Hepatocyte (in vitro differentiated cells): ENCODE data around the gene KPNA6. TPM values are rescaled to one million over a fixed set of nuclear protein-coding genes. Genes with fewer than 3 reads are reported as not detected.
A peak's percentile ranks its signal among the peaks of the same experiment; 100 is the strongest.

Experiments used
- DNase-seq: peaks from one replicate; pipeline ENCODE4 v3.0.0-alpha.2; 2016; ENCODE audit warnings: low spot score
- H2AFZ ChIP-seq: fragments of 200-600 bp; sonication (generic); 2 replicates; pipeline ENCODE4 v1.6.0; 2016; ENCODE audit warnings: antibody characterized with exemption, mild to moderate bottlenecking
- H3K27ac ChIP-seq: fragments of 200-600 bp; sonication (generic); 2 replicates; pipeline ENCODE4 v1.5.1; 2016; ENCODE audit warnings: mild to moderate bottlenecking
- H3K27me3 ChIP-seq: fragments of 200-600 bp; sonication (generic); 2 replicates; pipeline ENCODE4 v1.6.1; 2016
- H3K36me3 ChIP-seq: fragments of 200-600 bp; sonication (generic); replicated peaks from 2 replicates; pipeline ENCODE4 v1.5.1; 2016; ENCODE audit warnings: low read depth; ENCODE audit not compliant: insufficient read depth
- H3K4me1 ChIP-seq: fragments of 200-600 bp; sonication (generic); 2 replicates; pipeline ENCODE4 v1.5.1; 2016; ENCODE audit warnings: mild to moderate bottlenecking, moderate library complexity; ENCODE audit not compliant: insufficient read depth
- H3K4me2 ChIP-seq: fragments of 200-600 bp; sonication (generic); 2 replicates; pipeline ENCODE4 v1.6.0; 2016
- H3K4me3 ChIP-seq: fragments of 200-600 bp; sonication (generic); 2 replicates; pipeline ENCODE4 v1.5.1; 2016; ENCODE audit warnings: mild to moderate bottlenecking
- H3K79me2 ChIP-seq: fragments of 200-600 bp; sonication (generic); 2 replicates; pipeline ENCODE4 v1.6.0; 2017; ENCODE audit warnings: mild to moderate bottlenecking
- H3K9me2 ChIP-seq: fragments of 200-600 bp; sonication (generic); replicated peaks from 2 replicates; pipeline ENCODE4 v1.6.0; 2017; ENCODE audit warnings: mild to moderate bottlenecking; ENCODE audit not compliant: insufficient read depth
- H3K9me3 ChIP-seq: fragments of 200-600 bp; sonication (generic); 2 replicates; pipeline ENCODE4 v1.5.1; 2016; ENCODE audit warnings: low read depth, mild to moderate bottlenecking
- H4K20me1 ChIP-seq: fragments of 200-600 bp; sonication (generic); 2 replicates; pipeline ENCODE4 v1.6.0; 2016; ENCODE audit warnings: mild to moderate bottlenecking; ENCODE audit not compliant: insufficient read depth, poor library complexity, severe bottlenecking
- EZH2 ChIP-seq: fragments of 200-600 bp; sonication (generic); IDR thresholded peaks from 2 replicates; pipeline ENCODE4 v1.6.1; 2016; ENCODE audit warnings: antibody characterized with exemption, mild to moderate bottlenecking, borderline replicate concordance
- EZH2phosphoT487 ChIP-seq: fragments of 200-600 bp; sonication (generic); IDR thresholded peaks from one replicate; pipeline ENCODE4 v1.6.1; 2018; ENCODE audit warnings: antibody characterized with exemption, mild to moderate bottlenecking, low read depth, moderate library complexity; ENCODE audit not compliant: unreplicated experiment, severe bottlenecking
- WGBS: methylation state at CpG from one replicate; pipeline ENCODE4 v1.1.6; 2016; ENCODE audit warnings: low lambda C conversion rate; ENCODE audit errors: missing lambda C conversion rate; 5-methylcytosine and 5-hydroxymethylcytosine counted together
- polyA plus RNA-seq: library from polyadenylated mRNA; unstranded; fragments of >200 nt; fragmentation: Nextera tagmentation; extraction: Ambion mirVana; gene quantifications from 2 replicates; pipeline ENCODE4 v1.2.1, GENCODE V29; 2016
- total RNA-seq: library from RNA; depleted of rRNA; stranded (reverse); fragments of >200 nt; gene quantifications from 2 replicates; pipeline ENCODE4 v1.2.3, GENCODE V29; 2014
- TF ChIP-seq, protein P1 (sequence below): fragments of 200-600 bp; sonication (generic); IDR thresholded peaks from 2 replicates; pipeline ENCODE4 v1.5.1; 2016; ENCODE audit warnings: antibody characterized with exemption, mild to moderate bottlenecking; ENCODE audit not compliant: poor library complexity

The KPNA6 gene
- total and polyA plus RNA-seq, 2 experiments from 2014 or later: 30.3 to 48.5 TPM

DNA sequence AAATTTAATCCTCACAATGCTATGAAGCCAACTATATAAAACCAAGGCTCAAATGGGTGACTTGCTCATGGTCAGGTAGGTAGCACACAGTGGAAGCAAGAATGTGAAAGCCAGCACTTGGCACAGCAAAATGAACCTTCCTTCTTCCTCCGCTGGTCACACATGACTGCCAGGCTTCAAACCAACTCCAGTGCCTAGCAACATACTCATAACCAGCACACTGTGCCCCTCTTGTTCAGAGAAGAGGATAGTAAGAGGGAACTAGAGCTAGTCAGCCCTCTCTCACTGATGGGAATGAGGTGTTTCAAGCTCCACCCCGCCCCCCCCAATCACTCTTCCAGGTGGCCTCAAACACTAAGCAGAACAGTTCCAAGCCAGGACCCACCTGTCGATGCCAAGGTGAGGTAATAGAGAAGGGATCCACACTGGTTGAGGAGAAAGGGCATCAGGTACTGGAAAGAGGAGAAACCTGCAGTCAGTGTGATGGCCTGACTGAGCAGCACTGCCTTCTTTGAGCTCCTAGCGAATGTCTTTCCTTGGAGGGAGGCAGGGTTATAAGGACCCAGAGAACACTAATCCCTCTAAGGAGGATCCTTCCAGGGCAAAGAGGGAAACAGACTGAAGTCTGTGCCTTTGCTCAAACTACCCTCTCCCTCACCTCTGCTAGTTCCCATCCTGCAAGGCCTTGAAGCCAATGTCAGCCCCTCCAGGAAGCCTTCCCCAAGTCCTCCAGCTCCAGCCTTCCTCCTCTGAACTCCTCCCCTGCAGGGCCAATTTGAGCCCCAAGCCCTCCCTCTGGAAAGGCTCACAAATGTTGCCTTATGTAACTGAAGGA is 113.1 kb downstream of the KPNA6 start:
- Histone ChIP-seq H3K27me3 (no peaks in the 10 kb centered on the region), H2AFZ (no peak overlapping the region), H3K4me2 (peak overlapping the region; percentile 94), H3K36me3 (no peaks in the 10 kb centered on the region), H3K9me3 (no peaks in the 10 kb centered on the region), H3K4me1 (peaks cover 24% of the 10 kb centered on the region), H3K9me2 (no peaks in the 10 kb centered on the region), H3K4me3 (no peak overlapping the region), H4K20me1 (no peaks in the 10 kb centered on the region), H3K27ac (peak overlapping the region; percentile 97), H3K79me2 (peaks cover 44% of the 10 kb centered on the region)
- 87% methylated on average over 4 of the region's 4 CpGs for WGBS
- TF ChIP-seq, protein P1, sequence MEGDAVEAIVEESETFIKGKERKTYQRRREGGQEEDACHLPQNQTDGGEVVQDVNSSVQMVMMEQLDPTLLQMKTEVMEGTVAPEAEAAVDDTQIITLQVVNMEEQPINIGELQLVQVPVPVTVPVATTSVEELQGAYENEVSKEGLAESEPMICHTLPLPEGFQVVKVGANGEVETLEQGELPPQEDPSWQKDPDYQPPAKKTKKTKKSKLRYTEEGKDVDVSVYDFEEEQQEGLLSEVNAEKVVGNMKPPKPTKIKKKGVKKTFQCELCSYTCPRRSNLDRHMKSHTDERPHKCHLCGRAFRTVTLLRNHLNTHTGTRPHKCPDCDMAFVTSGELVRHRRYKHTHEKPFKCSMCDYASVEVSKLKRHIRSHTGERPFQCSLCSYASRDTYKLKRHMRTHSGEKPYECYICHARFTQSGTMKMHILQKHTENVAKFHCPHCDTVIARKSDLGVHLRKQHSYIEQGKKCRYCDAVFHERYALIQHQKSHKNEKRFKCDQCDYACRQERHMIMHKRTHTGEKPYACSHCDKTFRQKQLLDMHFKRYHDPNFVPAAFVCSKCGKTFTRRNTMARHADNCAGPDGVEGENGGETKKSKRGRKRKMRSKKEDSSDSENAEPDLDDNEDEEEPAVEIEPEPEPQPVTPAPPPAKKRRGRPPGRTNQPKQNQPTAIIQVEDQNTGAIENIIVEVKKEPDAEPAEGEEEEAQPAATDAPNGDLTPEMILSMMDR: no peak
- TF ChIP-seq EZH2 (no peak), EZH2phosphoT487 (no peak)
- DNase-seq: peak; percentile 5

GRCh38 chr1:32221581-32221979 is 113.7 kb downstream of the KPNA6 start:
- Histone ChIP-seq H3K79me2 (peaks cover 44% of the 10 kb centered on the region), H3K4me2 (peak overlapping the region; percentile 94), H3K27me3 (no peaks in the 10 kb centered on the region), H3K9me2 (no peaks in the 10 kb centered on the region), H3K9me3 (no peaks in the 10 kb centered on the region), H3K27ac (peak overlapping the region; percentile 97), H3K4me3 (peak overlapping the region; percentile 65), H3K36me3 (no peaks in the 10 kb centered on the region), H3K4me1 (peaks cover 24% of the 10 kb centered on the region), H4K20me1 (no peaks in the 10 kb centered on the region), H2AFZ (peak overlapping the region; percentile 79)
- TF ChIP-seq, protein P1: no peak
- TF ChIP-seq EZH2phosphoT487 (no peak), EZH2 (no peak)
- no peak for DNase-seq
- WGBS: 9% methylated on average over 13 of the region's 13 CpGs

DNA sequence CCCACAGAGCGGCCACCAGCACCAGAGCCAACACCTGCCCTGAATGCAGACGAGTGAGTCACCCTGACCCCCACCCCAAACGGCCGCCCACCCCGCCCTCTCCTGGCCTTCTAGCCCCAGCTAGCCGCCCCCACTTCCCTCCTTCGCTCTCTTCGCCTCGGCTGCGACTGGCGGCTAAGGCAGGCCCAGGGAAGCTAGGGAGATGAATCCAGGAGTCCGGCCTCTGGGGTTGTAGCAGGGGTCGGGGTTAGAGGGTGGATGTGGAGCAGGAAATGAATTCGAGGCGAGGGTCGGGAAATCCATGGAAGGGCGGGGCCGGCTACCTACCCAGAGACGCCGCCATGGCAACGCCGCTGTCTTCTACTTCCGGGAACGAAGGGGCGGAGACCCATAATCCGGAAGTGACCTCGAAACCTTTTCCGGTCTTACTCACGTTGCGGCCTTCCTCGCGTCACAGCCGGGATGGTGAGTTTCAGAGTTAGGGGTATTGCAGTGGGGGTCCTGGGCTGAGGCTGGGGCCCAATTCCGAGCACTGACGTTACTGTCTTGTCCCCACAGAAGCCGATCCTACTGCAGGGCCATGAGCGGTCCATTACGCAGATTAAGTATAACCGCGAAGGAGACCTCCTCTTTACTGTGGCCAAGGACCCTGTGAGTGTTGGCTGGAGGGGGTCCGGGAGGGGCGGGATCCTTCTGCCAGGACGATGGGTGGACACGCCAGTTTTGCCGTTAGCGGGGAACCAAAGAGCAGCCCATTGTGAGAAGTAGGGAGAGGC is 114.3 kb downstream of the KPNA6 start, which contains the start of the genes EIF3I and TMEM234:
EIF3I (plus strand) TSS at position 428 of the 776 bp plus-strand sequence; CDS start at position 463, 35 bp downstream.
TMEM234 (minus strand) TSS at position 374 of the 776 bp plus-strand sequence; CDS start at position 343, 31 bp downstream.
- 2% methylated on average over 45 of the region's 46 CpGs for WGBS
- no peaks in the 10 kb centered on the region for H3K9me2 ChIP-seq

More for the DNA sequence above, 114.3 kb downstream of the KPNA6 start, which contains the start of the genes EIF3I and TMEM234:
- Histone ChIP-seq H4K20me1 (no peaks in the 10 kb centered on the region), H3K4me1 (peaks cover 24% of the 10 kb centered on the region), H3K27ac (peak within 1 kb of the TSS; percentile 97), H2AFZ (peak within 1 kb of the TSS; percentile 88), H3K4me2 (peak within 1 kb of the TSS; percentile 94), H3K79me2 (peaks cover 44% of the 10 kb centered on the region), H3K4me3 (peak within 1 kb of the TSS; percentile 65), H3K36me3 (no peaks in the 10 kb centered on the region), H3K9me3 (no peaks in the 10 kb centered on the region), H3K27me3 (no peaks in the 10 kb centered on the region)
- DNase-seq: peak; percentile 96
- no peak for TF ChIP-seq EZH2
- TF ChIP-seq, protein P1: no peak
- no peak for TF ChIP-seq EZH2phosphoT487
